ENCODE results near the gene SRMS.

DNA sequence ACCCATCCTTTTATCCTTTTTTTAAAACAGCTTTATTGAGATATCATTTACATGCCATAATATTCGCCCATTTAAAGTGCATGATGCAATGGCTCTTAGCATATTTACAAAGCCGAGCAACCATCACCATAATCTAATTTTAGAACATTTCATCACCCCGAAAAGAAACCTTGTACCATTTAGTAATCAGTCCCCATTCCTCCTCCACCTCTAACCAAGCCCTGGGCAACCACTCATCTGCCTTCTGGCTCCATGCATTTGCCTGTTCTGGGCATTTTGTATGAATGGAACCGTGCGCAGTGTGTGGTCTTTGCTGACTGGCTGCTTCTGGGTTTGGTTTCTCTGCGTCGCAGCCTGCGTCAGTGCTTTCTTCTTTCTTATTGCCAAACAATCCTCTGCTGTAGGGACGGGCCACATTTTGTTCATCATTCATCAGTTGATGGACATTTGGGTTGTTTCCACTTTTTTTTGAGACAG, 38.4 kb downstream of the SRMS start:
- TF ChIP-seq EZH2 (IDR thresholded peaks at IDR 0.05): no peak
- TF ChIP-seq POLR2AphosphoS5 (IDR thresholded peaks at IDR 0.05; ENCODE audit: borderline replicate concordance, low read depth, low read length): no peak
- no peak for TF ChIP-seq FOXP2 (optimal IDR thresholded peaks at IDR 0.05; ENCODE audit: control extremely low read depth, extremely low read length, insufficient read depth)
